ENCODE measurements around the gene SND1.

GRCh38 chr7:128030654-128031611 is 378.9 kb downstream of the SND1 start, which contains the start of gene LRRC4:
- TF ChIP-seq CTCF (IDR thresholded peaks at IDR 0.05; ENCODE audit: low read length) (0 out of 2 replicates have a peak, but pooled peaks have one; percentile 6), EZH2 (IDR thresholded peaks at IDR 0.05; ENCODE audit: borderline replicate concordance, low read length) (no peak)

Measured in OCI-LY1 (cell line).